ENCODE results near the gene KRTAP17-1.
"Not testable (repeated sequence)": the region's sequence is repeated elsewhere in the genome, so short reads cannot be mapped to it uniquely, and the experiment has no call there.

The KRTAP17-1 gene

GRCh38 chr17:41315204-41315794 is at the start of gene KRTAP17-1:
TSS of gene KRTAP17-1 (minus strand) at chr17:41315710. CDS start at chr17:41315650, 60 bp downstream.
- no peak for DNase-seq

GRCh38 chr17:41363881-41364280 is 48.4 kb upstream of the KRTAP17-1 start:
- DNase-seq: no peak

- no peak for DNase-seq
Measured at GRCh38 chr17:41360296-41360995, 44.9 kb upstream of the KRTAP17-1 start.

- no peak for DNase-seq
Measured at GRCh38 chr17:41354536-41354935, 39.0 kb upstream of the KRTAP17-1 start.

GRCh38 chr17:41352597-41353366 is 37.3 kb upstream of the KRTAP17-1 start:
- DNase-seq: no peak

- DNase-seq: no peak
Measured at GRCh38 chr17:41351177-41351576, 35.7 kb upstream of the KRTAP17-1 start.

GRCh38 chr17:41350381-41350878 is 34.9 kb upstream of the KRTAP17-1 start, which contains the start of gene KRT33A:
TSS of gene KRT33A (minus strand) at chr17:41350828. CDS start at chr17:41350767, 61 bp downstream.
- not testable (repeated sequence) for DNase-seq

- DNase-seq: no peak
Measured at GRCh38 chr17:41347869-41348760, 32.6 kb upstream of the KRTAP17-1 start.

- DNase-seq: not testable (repeated sequence)
Measured at GRCh38 chr17:41346421-41346820, 30.9 kb upstream of the KRTAP17-1 start.

GRCh38 chr17:41345992-41346391 is 30.5 kb upstream of the KRTAP17-1 start:
- DNase-seq: no peak

GRCh38 chr17:41343029-41343428 is 27.5 kb upstream of the KRTAP17-1 start:
- no peak for DNase-seq

GRCh38 chr17:41340934-41341861 is 25.7 kb upstream of the KRTAP17-1 start:
- DNase-seq: peak in 1 of 2 experiments; percentile 27

GRCh38 chr17:41340494-41340893 is 25.0 kb upstream of the KRTAP17-1 start:
- DNase-seq: no peak

GRCh38 chr17:41339571-41340172 is 24.2 kb upstream of the KRTAP17-1 start:
- no peak for DNase-seq

GRCh38 chr17:41338961-41339485 is 23.5 kb upstream of the KRTAP17-1 start:
- DNase-seq: peak in 1 of 2 experiments; percentile 35

- no peak for DNase-seq
Measured at GRCh38 chr17:41335747-41336146, 20.2 kb upstream of the KRTAP17-1 start.

GRCh38 chr17:41334385-41335305 is 19.1 kb upstream of the KRTAP17-1 start:
- DNase-seq: no peak

GRCh38 chr17:41333836-41334235 is 18.3 kb upstream of the KRTAP17-1 start:
- no peak for DNase-seq

GRCh38 chr17:41333098-41333497 is 17.6 kb upstream of the KRTAP17-1 start:
- no peak for DNase-seq

All from stimulated activated CD4-positive, alpha-beta T cell treated with anti-CD3 and anti-CD28 coated beads, Interleukin-4, amount 100 ng/mL, for 4 hours (primary cell).